Measurements from ENCODE around the gene MNAT1.

Gene MNAT1

DNA sequence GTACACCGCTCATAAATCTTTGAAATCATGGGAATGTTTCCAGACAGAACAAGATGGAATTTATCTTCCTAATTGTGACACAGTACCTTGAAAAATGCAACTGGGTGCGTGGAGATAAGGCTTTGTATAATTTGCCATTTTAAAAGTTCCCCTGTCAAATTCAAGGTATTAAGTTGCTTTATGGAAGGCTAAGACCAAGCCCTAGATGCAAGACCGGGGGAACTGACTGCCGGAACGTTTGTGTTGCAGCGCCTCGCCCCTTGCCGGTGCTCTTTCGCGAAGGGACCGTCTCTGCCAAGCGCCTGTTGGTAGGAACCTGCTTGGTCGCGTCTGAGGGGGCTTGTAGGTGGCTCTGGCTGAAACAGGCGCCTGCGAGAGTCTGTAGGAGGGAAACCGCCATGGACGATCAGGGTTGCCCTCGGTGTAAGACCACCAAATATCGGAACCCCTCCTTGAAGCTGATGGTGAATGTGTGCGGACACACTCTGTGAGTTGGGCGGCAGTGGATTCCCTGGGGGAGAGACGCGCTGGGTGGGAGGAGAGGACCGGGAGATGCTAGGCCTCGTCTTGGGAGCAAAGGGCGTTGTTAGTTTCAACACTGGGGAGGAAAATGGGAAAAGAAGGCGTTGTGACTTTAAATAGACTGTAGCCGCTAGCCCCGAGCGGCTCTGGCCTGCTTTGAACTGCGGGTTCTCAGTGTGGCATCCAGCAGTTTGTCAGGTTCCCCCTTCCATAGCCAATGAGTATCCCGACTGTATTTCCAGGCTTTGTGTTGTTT, at the start of gene MNAT1:
MNAT1 (plus strand) TSS at position 297 of the 778 bp plus-strand sequence; CDS start at position 399, 102 bp downstream.
- TF ChIP-seq, protein P1, sequence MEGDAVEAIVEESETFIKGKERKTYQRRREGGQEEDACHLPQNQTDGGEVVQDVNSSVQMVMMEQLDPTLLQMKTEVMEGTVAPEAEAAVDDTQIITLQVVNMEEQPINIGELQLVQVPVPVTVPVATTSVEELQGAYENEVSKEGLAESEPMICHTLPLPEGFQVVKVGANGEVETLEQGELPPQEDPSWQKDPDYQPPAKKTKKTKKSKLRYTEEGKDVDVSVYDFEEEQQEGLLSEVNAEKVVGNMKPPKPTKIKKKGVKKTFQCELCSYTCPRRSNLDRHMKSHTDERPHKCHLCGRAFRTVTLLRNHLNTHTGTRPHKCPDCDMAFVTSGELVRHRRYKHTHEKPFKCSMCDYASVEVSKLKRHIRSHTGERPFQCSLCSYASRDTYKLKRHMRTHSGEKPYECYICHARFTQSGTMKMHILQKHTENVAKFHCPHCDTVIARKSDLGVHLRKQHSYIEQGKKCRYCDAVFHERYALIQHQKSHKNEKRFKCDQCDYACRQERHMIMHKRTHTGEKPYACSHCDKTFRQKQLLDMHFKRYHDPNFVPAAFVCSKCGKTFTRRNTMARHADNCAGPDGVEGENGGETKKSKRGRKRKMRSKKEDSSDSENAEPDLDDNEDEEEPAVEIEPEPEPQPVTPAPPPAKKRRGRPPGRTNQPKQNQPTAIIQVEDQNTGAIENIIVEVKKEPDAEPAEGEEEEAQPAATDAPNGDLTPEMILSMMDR (IDR thresholded peaks at IDR 0.05) = peak; percentile 14
- Histone ChIP-seq H3K27me3 (ENCODE audit: control insufficient read depth, insufficient read depth, low read length) (no peaks in the 10 kb centered on the region), H3K36me3 (ENCODE audit: control insufficient read depth, insufficient read depth, low read length) (no peaks in the 10 kb centered on the region), H3K4me1 (peaks cover 6% of the 10 kb centered on the region), H2AFZ (peak within 1 kb of the TSS; percentile 92), H3K9ac (peak within 1 kb of the TSS; percentile 64), H3K4me3 (ENCODE audit: low read depth, low read length) (peak within 1 kb of the TSS; percentile 99), H3K9me3 (ENCODE audit: control insufficient read depth, low read length) (no peaks in the 10 kb centered on the region), H3K4me2 (ENCODE audit: low read length) (peak within 1 kb of the TSS; percentile 60), H3K27ac (peak within 1 kb of the TSS; percentile 76), H3K79me2 (peaks cover 34% of the 10 kb centered on the region)

DNA sequence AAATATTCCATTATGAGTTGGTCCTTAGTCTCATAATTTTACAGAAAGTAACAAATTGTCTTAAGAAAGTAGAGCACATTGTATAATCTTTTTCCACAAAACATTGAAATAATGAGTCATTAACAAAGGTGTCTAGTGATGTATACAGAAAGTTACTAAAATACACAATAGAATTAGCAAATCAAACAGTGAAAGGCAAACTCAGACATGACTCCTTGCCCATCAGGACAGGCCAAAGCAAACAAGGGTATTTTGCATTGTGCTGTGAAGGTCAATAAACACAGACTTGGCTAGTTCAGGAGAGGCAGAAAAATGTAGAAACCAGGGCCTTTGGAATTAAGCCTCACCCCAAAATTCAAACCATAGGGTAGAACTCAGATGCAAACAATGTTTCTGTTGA, 47.7 kb upstream of the MNAT1 start:
- Histone ChIP-seq H3K27ac (no peak overlapping the region), H3K4me2 (ENCODE audit: low read length) (no peak overlapping the region), H3K4me1 (no peaks in the 10 kb centered on the region)

DNA sequence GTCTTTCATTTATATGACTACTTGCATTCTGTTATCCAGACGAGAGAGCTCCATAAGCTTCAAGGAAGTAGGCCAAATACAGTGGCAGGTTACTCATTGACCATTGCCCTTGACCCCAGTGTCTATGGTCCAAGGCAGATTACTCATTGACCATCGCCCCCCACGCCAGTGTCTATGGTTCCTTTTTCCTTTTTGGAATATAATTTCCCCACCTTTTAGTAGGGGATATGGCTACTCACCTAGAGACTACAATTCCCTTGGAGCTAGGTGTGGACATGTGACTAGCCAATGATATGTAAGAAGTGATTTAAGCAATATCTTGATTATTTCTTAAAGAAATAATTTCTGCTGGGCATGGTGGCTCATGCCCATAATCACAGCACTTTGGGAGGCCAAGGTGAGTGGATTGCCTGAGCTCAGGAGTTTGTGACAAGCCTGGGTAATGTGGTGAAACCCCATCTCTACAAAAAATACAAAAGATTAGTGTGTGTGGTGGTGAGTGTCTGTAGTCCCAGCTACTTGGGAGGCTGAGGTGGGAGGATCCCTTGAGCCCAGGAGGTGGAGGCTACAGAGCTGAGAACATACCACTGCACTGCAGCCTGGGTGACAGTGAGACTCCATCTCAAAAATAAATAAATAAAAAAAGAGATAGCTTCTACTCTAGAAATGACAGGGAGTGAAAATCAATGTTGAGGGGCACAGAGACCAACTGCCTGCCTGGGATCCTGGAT, 43.0 kb upstream of the MNAT1 start:
- no peaks in the 10 kb centered on the region for H3K9me3 ChIP-seq (ENCODE audit: control insufficient read depth, low read length)
- no peak overlapping the region for H2AFZ ChIP-seq

More for the DNA sequence above, 47.7 kb upstream of the MNAT1 start:
- Histone ChIP-seq H3K27me3 (ENCODE audit: control insufficient read depth, insufficient read depth, low read length) (no peaks in the 10 kb centered on the region), H3K36me3 (ENCODE audit: control insufficient read depth, insufficient read depth, low read length) (no peaks in the 10 kb centered on the region), H3K4me3 (ENCODE audit: low read depth, low read length) (no peak overlapping the region), H3K9ac (no peak overlapping the region), H3K9me3 (ENCODE audit: control insufficient read depth, low read length) (no peaks in the 10 kb centered on the region), H3K79me2 (no peaks in the 10 kb centered on the region), H2AFZ (peak overlapping the region; percentile 11)
- TF ChIP-seq, protein P1 (IDR thresholded peaks at IDR 0.05) = no peak

DNA sequence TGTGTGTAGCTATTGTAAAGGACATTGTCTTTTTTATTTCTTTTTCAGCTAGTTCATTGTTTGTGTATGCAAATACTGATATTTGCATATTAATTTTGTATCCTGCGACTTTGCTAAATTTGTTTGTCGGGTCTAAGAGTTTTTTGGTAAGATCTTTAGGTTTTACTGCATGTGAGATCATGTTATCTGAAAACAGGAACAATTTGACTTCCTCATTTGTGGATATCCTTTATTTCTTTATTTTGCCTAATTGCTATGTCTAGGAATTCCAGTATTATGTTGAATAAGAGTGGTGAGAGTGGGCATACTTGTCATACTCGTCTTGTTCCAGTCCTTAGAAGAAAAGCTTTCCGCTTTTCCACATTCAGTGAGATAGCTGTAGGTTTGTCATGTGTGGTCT, 39.2 kb upstream of the MNAT1 start:
- H3K27me3 ChIP-seq (ENCODE audit: control insufficient read depth, insufficient read depth, low read length) = no peaks in the 10 kb centered on the region
- no peak overlapping the region for H3K4me3 ChIP-seq (ENCODE audit: low read depth, low read length)
- no peak overlapping the region for H3K4me2 ChIP-seq (ENCODE audit: low read length)
- H3K9ac ChIP-seq = no peak overlapping the region
- H3K79me2 ChIP-seq = no peaks in the 10 kb centered on the region
- H3K9me3 ChIP-seq (ENCODE audit: control insufficient read depth, low read length) = no peaks in the 10 kb centered on the region
- TF ChIP-seq, protein P1 (IDR thresholded peaks at IDR 0.05) = no peak
- no peaks in the 10 kb centered on the region for H3K36me3 ChIP-seq (ENCODE audit: control insufficient read depth, insufficient read depth, low read length)
- no peak overlapping the region for H2AFZ ChIP-seq
- H3K27ac ChIP-seq = no peak overlapping the region
- H3K4me1 ChIP-seq = no peaks in the 10 kb centered on the region

More for the DNA sequence above, 43.0 kb upstream of the MNAT1 start:
- no peak overlapping the region for H3K9ac ChIP-seq
- no peaks in the 10 kb centered on the region for H3K36me3 ChIP-seq (ENCODE audit: control insufficient read depth, insufficient read depth, low read length)
- H3K4me2 ChIP-seq (ENCODE audit: low read length) = no peak overlapping the region
- TF ChIP-seq, protein P1 (IDR thresholded peaks at IDR 0.05) = no peak
- no peaks in the 10 kb centered on the region for H3K4me1 ChIP-seq
- H3K27me3 ChIP-seq (ENCODE audit: control insufficient read depth, insufficient read depth, low read length) = no peaks in the 10 kb centered on the region
- no peak overlapping the region for H3K27ac ChIP-seq
- H3K79me2 ChIP-seq = no peaks in the 10 kb centered on the region
- H3K4me3 ChIP-seq (ENCODE audit: low read depth, low read length) = no peak overlapping the region
